ENCODE results near the gene CUTC. TPM values are rescaled to one million over a fixed set of nuclear protein-coding genes. Genes with fewer than 3 reads are reported as not detected.

Gene CUTC
- 30.4 to 34.4 TPM (median 32.6 TPM) in 5 replicates for total RNA-seq (2022; extraction: Qiagen RNA extraction)

GRCh38 chr10:99732033-99732842, at the start of gene CUTC, which contains the start of gene COX15:
Gene CUTC (plus strand): TSS chr10:99732234. CDS start chr10:99732349, 115 bp downstream.
Gene COX15 (minus strand): TSS chr10:99732127. CDS start chr10:99732049, 78 bp downstream.

GRCh38 chr10:99782447-99783286, 50.6 kb downstream of the CUTC start, which contains the start of gene ABCC2:
Gene ABCC2 (plus strand): TSS chr10:99782640. CDS start chr10:99782845, 205 bp downstream.

Other genes starting within 250 kb of the CUTC start
- gene NKX2-3, start 199.3 kb upstream of the CUTC start, total RNA-seq (2022; extraction: Qiagen RNA extraction), result 0.05 TPM in 2 of 5 replicates, not detected in the others
- 21.0 to 26.3 TPM (median 23.6 TPM) in 5 replicates for gene SLC25A28, start 111.8 kb upstream of the CUTC start, total RNA-seq (2022; extraction: Qiagen RNA extraction)
- gene ENTPD7, start 72.7 kb upstream of the CUTC start, total RNA-seq (2022; extraction: Qiagen RNA extraction), result 7.4 to 12.0 TPM (median 10.6 TPM) in 5 replicates
- gene COX15, start 107 bp upstream of the CUTC start, total RNA-seq (2022; extraction: Qiagen RNA extraction), result 24.9 to 36.0 TPM (median 32.8 TPM) in 5 replicates
- gene ABCC2, start 50.4 kb downstream of the CUTC start, total RNA-seq (2022; extraction: Qiagen RNA extraction), result 85.6 to 114 TPM (median 103 TPM) in 5 replicates

Data from A549 treated with dexamethasone at 1 μM for 4 hours (cell line).